ENCODE data around the gene PPT2. TPM values are rescaled to one million over a fixed set of nuclear protein-coding genes. Genes with fewer than 3 reads are reported as not detected.
A peak's percentile ranks its signal among the peaks of the same experiment; 100 is the strongest.
"Not testable (repeated sequence)": the region's sequence is repeated elsewhere in the genome, so short reads cannot be mapped to it uniquely, and the experiment has no call there.

The PPT2 gene
- polyA plus RNA-seq, 4 donors, result 3.1 to 26.5 (median 10.3) TPM

GRCh38 chr6:32129297-32130088 is 24.4 kb upstream of the PPT2 start:
- Histone ChIP-seq H3K27me3 (ENCODE audit: control insufficient read depth in 3 of 3, insufficient read depth in 3 of 3, low read length in 3 of 3) (no peaks in the 10 kb centered on the region), H3K4me1 (ENCODE audit: control insufficient read depth in 3 of 3, insufficient read depth in 2 of 3, low read depth in 1 of 3, low read length in 2 of 3) (peaks cover 7 to 26% (median 12%) of the 10 kb centered on the region in 3 donors), H3K36me3 (ENCODE audit: control insufficient read depth in 3 of 3, insufficient read depth in 2 of 3, low read depth in 1 of 3, low read length in 3 of 3) (peaks cover 0 to 22% (median 4%) of the 10 kb centered on the region in 3 donors), H3K27ac (ENCODE audit: low read depth in 1 of 3, low read length in 2 of 3) (peak overlapping the region in 2 of 3 donors; percentile 80 to 88), H3K9me3 (ENCODE audit: control insufficient read depth in 2 of 2, insufficient read depth in 1 of 2, low read depth in 1 of 2, low read length in 1 of 2) (peaks cover 0 to 4% of the 10 kb centered on the region in 2 donors), H3K4me3 (ENCODE audit: low read depth in 1 of 3, low read length in 3 of 3) (peak overlapping the region; percentile 43 to 76 (median 65))
- FAIRE-seq, result no peak
- WGBS, 3 donors, result 20 to 34% (median 27%) methylated on average over 22 of the region's 22 CpGs
- DNase-seq, result no peak

- no peaks in the 10 kb centered on the region for H3K27me3 ChIP-seq (ENCODE audit: control insufficient read depth in 3 of 3, insufficient read depth in 3 of 3, low read length in 3 of 3)
- H3K4me1 ChIP-seq (ENCODE audit: control insufficient read depth in 3 of 3, insufficient read depth in 2 of 3, low read depth in 1 of 3, low read length in 2 of 3), result peaks cover 7 to 23% (median 12%) of the 10 kb centered on the region in 3 donors
- WGBS, 3 donors, result 85 to 92% (median 87%) methylated on average over 14 of the region's 14 CpGs
- H3K36me3 ChIP-seq (ENCODE audit: control insufficient read depth in 3 of 3, insufficient read depth in 2 of 3, low read depth in 1 of 3, low read length in 3 of 3), result peaks cover 0 to 4% (median 0%) of the 10 kb centered on the region in 3 donors
- no peak overlapping the region for H3K4me3 ChIP-seq (ENCODE audit: low read depth in 1 of 3, low read length in 3 of 3)
- DNase-seq (no peak), FAIRE-seq (no peak)
- H3K27ac ChIP-seq (ENCODE audit: low read depth in 1 of 3, low read length in 2 of 3), result no peak overlapping the region
- peaks cover 0 to 4% of the 10 kb centered on the region in 2 donors for H3K9me3 ChIP-seq (ENCODE audit: control insufficient read depth in 2 of 2, insufficient read depth in 1 of 2, low read depth in 1 of 2, low read length in 1 of 2)
These were observed 22.4 kb upstream of the PPT2 start for GRCh38 chr6:32131439-32131948.

GRCh38 chr6:32132110-32132509 is 21.8 kb upstream of the PPT2 start:
- peaks cover 0 to 4% of the 10 kb centered on the region in 2 donors for H3K9me3 ChIP-seq (ENCODE audit: control insufficient read depth in 2 of 2, insufficient read depth in 1 of 2, low read depth in 1 of 2, low read length in 1 of 2)
- H3K4me3 ChIP-seq (ENCODE audit: low read depth in 1 of 3, low read length in 3 of 3), result no peak overlapping the region
- H3K4me1 ChIP-seq (ENCODE audit: control insufficient read depth in 3 of 3, insufficient read depth in 2 of 3, low read depth in 1 of 3, low read length in 2 of 3), result peaks cover 7 to 17% (median 9%) of the 10 kb centered on the region in 3 donors
- H3K27me3 ChIP-seq (ENCODE audit: control insufficient read depth in 3 of 3, insufficient read depth in 3 of 3, low read length in 3 of 3), result no peaks in the 10 kb centered on the region
- peaks cover 0 to 2% (median 0%) of the 10 kb centered on the region in 3 donors for H3K36me3 ChIP-seq (ENCODE audit: control insufficient read depth in 3 of 3, insufficient read depth in 2 of 3, low read depth in 1 of 3, low read length in 3 of 3)
- DNase-seq, result no peak
- no peak overlapping the region for H3K27ac ChIP-seq (ENCODE audit: low read depth in 1 of 3, low read length in 2 of 3)
- FAIRE-seq, result no peak

- H3K36me3 ChIP-seq (ENCODE audit: control insufficient read depth in 3 of 3, insufficient read depth in 2 of 3, low read depth in 1 of 3, low read length in 3 of 3), result no peaks in the 10 kb centered on the region
- no peak for FAIRE-seq
- no peak for DNase-seq
- H3K27me3 ChIP-seq (ENCODE audit: control insufficient read depth in 3 of 3, insufficient read depth in 3 of 3, low read length in 3 of 3), result no peaks in the 10 kb centered on the region
- no peak overlapping the region for H3K4me3 ChIP-seq (ENCODE audit: low read depth in 1 of 3, low read length in 3 of 3)
- peaks cover 0 to 4% of the 10 kb centered on the region in 2 donors for H3K9me3 ChIP-seq (ENCODE audit: control insufficient read depth in 2 of 2, insufficient read depth in 1 of 2, low read depth in 1 of 2, low read length in 1 of 2)
- 82 to 83% (median 83%) methylated on average over 4 of the region's 4 CpGs for WGBS, 3 donors
- H3K4me1 ChIP-seq (ENCODE audit: control insufficient read depth in 3 of 3, insufficient read depth in 2 of 3, low read depth in 1 of 3, low read length in 2 of 3), result peaks cover 7 to 8% (median 7%) of the 10 kb centered on the region in 3 donors
- H3K27ac ChIP-seq (ENCODE audit: low read depth in 1 of 3, low read length in 2 of 3), result no peak overlapping the region
These were observed 20.2 kb upstream of the PPT2 start for GRCh38 chr6:32133786-32134185.

- DNase-seq (no peak), FAIRE-seq (no peak)
- Histone ChIP-seq H3K4me1 (ENCODE audit: control insufficient read depth in 3 of 3, insufficient read depth in 2 of 3, low read depth in 1 of 3, low read length in 2 of 3) (peaks cover 0 to 18% (median 0%) of the 10 kb centered on the region in 3 donors), H3K9me3 (ENCODE audit: control insufficient read depth in 2 of 2, insufficient read depth in 1 of 2, low read depth in 1 of 2, low read length in 1 of 2) (no peaks in the 10 kb centered on the region), H3K36me3 (ENCODE audit: control insufficient read depth in 3 of 3, insufficient read depth in 2 of 3, low read depth in 1 of 3, low read length in 3 of 3) (no peaks in the 10 kb centered on the region), H3K4me3 (ENCODE audit: low read depth in 1 of 3, low read length in 3 of 3) (no peak overlapping the region), H3K27ac (ENCODE audit: low read depth in 1 of 3, low read length in 2 of 3) (no peak overlapping the region), H3K27me3 (ENCODE audit: control insufficient read depth in 3 of 3, insufficient read depth in 3 of 3, low read length in 3 of 3) (no peaks in the 10 kb centered on the region)
These were observed 16.5 kb upstream of the PPT2 start for GRCh38 chr6:32137454-32137853.

GRCh38 chr6:32139590-32139989 is 14.4 kb upstream of the PPT2 start:
- Histone ChIP-seq H3K4me1 (ENCODE audit: control insufficient read depth in 3 of 3, insufficient read depth in 2 of 3, low read depth in 1 of 3, low read length in 2 of 3) (peaks cover 0 to 23% (median 0%) of the 10 kb centered on the region in 3 donors), H3K27ac (ENCODE audit: low read depth in 1 of 3, low read length in 2 of 3) (no peak overlapping the region), H3K9me3 (ENCODE audit: control insufficient read depth in 2 of 2, insufficient read depth in 1 of 2, low read depth in 1 of 2, low read length in 1 of 2) (no peaks in the 10 kb centered on the region), H3K4me3 (ENCODE audit: low read depth in 1 of 3, low read length in 3 of 3) (no peak overlapping the region), H3K27me3 (ENCODE audit: control insufficient read depth in 3 of 3, insufficient read depth in 3 of 3, low read length in 3 of 3) (no peaks in the 10 kb centered on the region), H3K36me3 (ENCODE audit: control insufficient read depth in 3 of 3, insufficient read depth in 2 of 3, low read depth in 1 of 3, low read length in 3 of 3) (no peaks in the 10 kb centered on the region)
- DNase-seq, result no peak
- WGBS, 3 donors, result 67 to 84% (median 84%) methylated on average over 5 of the region's 5 CpGs
- no peak for FAIRE-seq

GRCh38 chr6:32140420-32141046 is 13.4 kb upstream of the PPT2 start:
- H3K9me3 ChIP-seq (ENCODE audit: control insufficient read depth in 2 of 2, insufficient read depth in 1 of 2, low read depth in 1 of 2, low read length in 1 of 2), result no peaks in the 10 kb centered on the region
- H3K4me1 ChIP-seq (ENCODE audit: control insufficient read depth in 3 of 3, insufficient read depth in 2 of 3, low read depth in 1 of 3, low read length in 2 of 3), result peaks cover 0 to 23% (median 0%) of the 10 kb centered on the region in 3 donors
- WGBS, 3 donors, result 20 to 54% (median 42%) methylated on average over 5 of the region's 5 CpGs
- no peaks in the 10 kb centered on the region for H3K36me3 ChIP-seq (ENCODE audit: control insufficient read depth in 3 of 3, insufficient read depth in 2 of 3, low read depth in 1 of 3, low read length in 3 of 3)
- FAIRE-seq, result no peak
- DNase-seq, result peak in 1 of 2 donors; percentile 21
- peaks cover 0 to under 1% (median 0%) of the 10 kb centered on the region in 3 donors for H3K27me3 ChIP-seq (ENCODE audit: control insufficient read depth in 3 of 3, insufficient read depth in 3 of 3, low read length in 3 of 3)
- peak overlapping the region in 1 of 3 donors; percentile 36 for H3K27ac ChIP-seq (ENCODE audit: low read depth in 1 of 3, low read length in 2 of 3)
- no peak overlapping the region for H3K4me3 ChIP-seq (ENCODE audit: low read depth in 1 of 3, low read length in 3 of 3)

- Histone ChIP-seq H3K4me1 (ENCODE audit: control insufficient read depth in 3 of 3, insufficient read depth in 2 of 3, low read depth in 1 of 3, low read length in 2 of 3) (peaks cover 0 to 34% (median 0%) of the 10 kb centered on the region in 3 donors), H3K27me3 (ENCODE audit: control insufficient read depth in 3 of 3, insufficient read depth in 3 of 3, low read length in 3 of 3) (peaks cover 0 to 12% (median 0%) of the 10 kb centered on the region in 3 donors)
- FAIRE-seq; H3K9me3 ChIP-seq (ENCODE audit: control insufficient read depth in 2 of 2, insufficient read depth in 1 of 2, low read depth in 1 of 2, low read length in 1 of 2); H3K27ac ChIP-seq (ENCODE audit: low read depth in 1 of 3, low read length in 2 of 3); H3K4me3 ChIP-seq (ENCODE audit: low read depth in 1 of 3, low read length in 3 of 3); H3K36me3 ChIP-seq (ENCODE audit: control insufficient read depth in 3 of 3, insufficient read depth in 2 of 3, low read depth in 1 of 3, low read length in 3 of 3): not testable (repeated sequence)
- WGBS, 3 donors, result 20 to 69% (median 44%) methylated on average over 7 of the region's 7 CpGs
- DNase-seq, result peak; percentile 49 to 63
These were observed 9.7 kb upstream of the PPT2 start for GRCh38 chr6:32144238-32144637.
